ENCODE results near the gene CHGA.

Gene CHGA

DNA sequence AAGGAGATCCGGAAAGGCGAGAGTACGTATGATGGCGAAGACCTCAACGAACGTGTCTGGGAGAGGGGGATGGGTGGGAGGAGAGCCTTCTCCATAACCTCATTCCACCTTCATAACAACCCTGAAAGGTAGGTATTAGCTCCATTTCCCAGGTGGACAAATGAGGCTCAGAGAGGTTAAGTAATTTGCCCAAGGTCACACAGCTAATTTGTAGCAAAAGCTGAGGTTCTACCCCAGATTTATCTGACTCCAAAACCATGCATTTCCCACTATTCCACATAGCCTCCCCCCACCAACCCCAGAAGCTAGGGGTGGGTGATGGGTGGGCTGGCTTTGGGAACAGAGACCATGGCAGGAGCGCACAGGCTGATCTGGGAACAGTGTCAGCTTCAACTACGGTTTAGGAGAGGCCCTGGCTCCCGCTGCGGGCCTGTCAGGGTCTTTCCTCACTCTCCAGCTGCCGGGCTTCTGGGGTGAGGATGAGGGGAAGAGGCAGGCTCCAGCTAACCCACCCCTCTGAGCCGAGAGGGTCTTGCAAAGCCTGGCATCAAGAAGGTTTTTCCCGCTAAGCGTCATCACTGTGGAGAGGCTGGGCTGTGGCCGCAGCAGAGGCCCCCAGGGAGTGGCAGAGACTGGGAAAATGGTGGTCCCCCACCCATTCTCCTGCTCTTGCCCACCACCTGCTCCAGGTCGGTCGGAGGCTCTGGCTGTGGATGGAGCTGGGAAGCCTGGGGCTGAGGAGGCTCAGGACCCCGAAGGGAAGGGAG, 8.9 kb downstream of the CHGA start:
- no peak for DNase-seq

- no peak for DNase-seq
These were observed 9.8 kb downstream of the CHGA start for GRCh38 chr14:92932448-92933395.

DNA sequence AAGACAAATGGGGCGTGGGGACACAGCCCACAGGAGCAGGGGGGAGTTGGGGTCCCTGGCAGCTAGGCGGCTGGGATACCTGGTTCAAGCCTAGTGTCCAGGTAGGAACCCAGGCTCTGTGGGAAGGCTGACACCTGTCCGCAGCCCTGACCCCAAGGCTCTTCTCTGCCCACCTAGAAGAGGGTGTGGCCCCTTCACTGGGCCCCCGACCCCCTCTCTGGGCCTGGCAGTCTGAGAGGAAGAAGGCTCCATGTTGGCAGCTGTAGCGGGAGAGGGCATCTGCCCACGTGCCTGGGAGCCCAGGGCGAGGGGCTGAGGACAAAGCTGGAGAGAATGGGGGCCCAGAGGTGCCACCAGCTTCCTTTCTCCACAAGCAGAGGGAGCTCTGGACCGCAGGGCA, 10.5 kb downstream of the CHGA start:
- no peak for DNase-seq

GRCh38 chr14:92934196-92935085, 11.5 kb downstream of the CHGA start:
- no peak for DNase-seq

DNA sequence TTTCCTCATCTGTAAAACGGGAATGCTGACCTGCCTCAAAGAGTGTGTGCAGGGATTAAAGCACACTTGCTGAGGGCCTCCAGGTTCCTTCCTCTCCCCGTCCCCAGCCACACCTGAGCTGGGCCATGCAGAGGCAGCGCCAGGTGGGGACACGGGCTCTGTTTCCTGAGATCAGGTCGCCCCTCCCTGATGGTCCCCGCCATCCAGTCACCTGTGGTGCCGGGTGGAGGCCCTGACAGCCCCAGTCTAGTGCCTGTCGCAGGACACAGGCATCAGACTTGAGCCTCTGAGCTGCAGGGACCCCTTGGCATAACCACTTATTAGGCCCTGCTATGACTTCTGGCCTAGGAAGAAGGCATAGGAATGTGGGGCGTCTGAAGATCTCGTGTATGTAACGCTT, 12.5 kb downstream of the CHGA start:
- no peak for DNase-seq

- DNase-seq = no peak
These were observed 13.1 kb downstream of the CHGA start for GRCh38 chr14:92936085-92936484.

DNA sequence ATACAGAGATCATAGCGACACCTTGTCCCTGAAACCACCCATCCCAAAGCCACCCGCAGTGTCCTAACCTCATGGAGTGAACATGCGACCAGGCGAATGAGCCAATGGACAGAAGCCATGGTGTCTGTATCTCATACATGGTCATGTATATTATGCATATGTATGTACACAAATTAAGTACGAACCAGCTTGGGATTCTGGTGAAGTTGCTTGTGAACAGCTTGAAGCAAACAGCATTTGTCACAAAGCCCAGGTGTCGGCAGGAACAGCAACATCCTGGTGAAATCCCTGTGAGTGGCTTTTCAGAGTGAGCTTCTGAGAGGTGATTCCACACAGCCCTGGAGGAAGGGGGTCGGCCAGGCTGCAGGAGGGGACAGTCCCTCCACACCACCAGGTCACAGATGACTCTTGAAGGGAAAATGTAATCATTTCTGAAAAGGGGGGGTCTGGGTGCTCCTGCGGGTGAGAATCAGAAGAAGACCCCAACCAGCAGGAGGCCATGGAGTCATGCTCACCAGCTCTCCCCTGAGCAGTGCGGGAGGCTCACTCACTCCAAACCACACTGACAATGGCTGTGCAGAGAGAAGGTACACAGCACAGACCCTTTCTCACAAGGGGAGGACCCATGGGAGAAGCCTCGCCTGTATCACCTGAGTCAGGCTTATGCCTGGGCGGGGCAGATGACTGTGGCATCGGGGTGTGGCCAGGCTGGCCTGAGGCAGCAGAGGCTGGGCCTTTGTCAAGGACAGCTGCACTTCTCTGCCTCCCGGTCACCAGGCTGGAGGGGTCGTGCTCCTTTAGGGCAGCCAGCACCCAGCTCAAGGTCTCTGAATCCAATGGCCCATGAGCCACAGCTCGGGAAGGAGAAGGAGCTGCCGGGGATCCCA, 14.3 kb downstream of the CHGA start:
- no peak for DNase-seq

GRCh38 chr14:92938235-92938875, 15.4 kb downstream of the CHGA start:
- DNase-seq = no peak

DNA sequence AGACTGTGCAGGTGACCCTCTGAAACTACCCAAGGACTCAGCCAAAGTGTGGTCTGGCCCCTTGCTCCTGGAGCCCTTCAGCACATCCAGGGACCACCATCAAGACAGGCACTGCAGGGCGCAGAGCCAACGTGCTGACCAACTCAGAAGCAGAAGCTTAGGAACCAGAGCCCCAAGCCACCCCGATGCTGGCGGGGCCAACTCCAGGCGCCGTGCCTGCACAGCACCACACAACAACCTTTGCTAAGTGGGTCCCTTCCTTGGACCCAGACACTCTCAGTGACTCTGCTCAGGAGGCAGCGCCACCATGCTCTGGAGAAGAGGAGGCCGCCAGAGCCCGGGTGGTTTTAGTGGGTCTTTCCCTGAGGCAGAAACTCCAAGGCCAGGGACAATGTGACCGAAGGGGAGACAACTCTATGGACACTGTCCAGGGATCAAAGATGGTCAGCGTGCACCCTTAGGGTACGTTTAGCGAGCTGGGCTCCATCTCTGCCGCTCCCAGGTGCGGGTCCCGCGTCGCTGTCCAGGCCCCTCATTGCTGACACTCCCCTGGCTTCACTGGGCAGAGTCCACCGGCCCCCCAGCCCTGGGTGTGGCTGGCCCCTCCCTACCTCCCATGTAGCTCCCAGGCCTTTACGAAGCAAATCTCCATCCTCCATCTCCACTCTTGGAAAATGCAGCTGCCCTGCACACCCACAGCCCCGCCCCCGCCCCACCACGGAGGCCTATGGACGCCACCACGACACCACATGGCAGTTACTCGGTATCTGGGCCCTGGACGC, 16.1 kb downstream of the CHGA start:
- no peak for DNase-seq

DNA sequence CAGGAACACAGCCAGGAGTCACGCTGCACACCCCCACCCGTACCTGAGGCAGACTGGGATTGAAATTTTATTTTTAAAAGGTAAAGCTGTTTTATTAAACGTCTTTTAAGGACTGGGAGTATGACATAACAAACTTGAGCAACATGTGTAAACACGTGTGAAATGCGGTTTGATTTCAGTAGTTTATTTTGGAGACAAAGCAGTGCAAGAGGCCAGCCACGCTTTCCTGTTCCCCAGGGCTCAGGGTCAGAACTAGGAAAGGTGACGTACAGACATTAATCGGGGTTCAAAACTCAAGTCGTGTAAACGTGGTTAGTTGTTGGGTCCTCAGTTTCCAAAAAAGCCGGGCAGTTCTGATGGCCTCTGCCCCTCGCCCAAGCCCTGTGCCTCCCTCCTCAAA, 16.7 kb downstream of the CHGA start:
- no peak for DNase-seq

DNA sequence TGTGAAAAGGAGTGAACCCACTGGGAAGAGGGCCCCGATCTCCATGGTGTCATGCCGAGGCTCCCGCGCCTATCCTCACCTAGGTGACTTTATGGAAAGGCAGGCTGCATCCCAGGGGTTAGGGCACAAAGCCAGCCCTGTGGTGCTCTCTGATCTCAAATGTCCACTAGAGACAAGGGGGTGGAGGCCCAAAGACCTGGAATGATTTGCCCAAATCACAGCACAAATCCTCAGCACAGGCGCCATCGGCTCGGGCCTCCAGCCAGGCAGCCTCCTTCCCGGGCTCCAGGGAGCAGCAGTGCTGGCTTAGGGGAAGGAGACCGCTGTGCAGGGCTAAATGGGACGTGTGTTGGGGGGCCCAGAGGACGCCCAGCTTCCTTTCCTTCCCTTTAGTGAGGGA, 17.6 kb downstream of the CHGA start:
- no peak for DNase-seq

- DNase-seq = no peak
These were observed 18.6 kb downstream of the CHGA start for GRCh38 chr14:92941531-92941930.

- no peak for DNase-seq
These were observed 19.2 kb downstream of the CHGA start for GRCh38 chr14:92942136-92942535.

- no peak for DNase-seq
These were observed 19.6 kb downstream of the CHGA start for GRCh38 chr14:92942576-92942975.

DNA sequence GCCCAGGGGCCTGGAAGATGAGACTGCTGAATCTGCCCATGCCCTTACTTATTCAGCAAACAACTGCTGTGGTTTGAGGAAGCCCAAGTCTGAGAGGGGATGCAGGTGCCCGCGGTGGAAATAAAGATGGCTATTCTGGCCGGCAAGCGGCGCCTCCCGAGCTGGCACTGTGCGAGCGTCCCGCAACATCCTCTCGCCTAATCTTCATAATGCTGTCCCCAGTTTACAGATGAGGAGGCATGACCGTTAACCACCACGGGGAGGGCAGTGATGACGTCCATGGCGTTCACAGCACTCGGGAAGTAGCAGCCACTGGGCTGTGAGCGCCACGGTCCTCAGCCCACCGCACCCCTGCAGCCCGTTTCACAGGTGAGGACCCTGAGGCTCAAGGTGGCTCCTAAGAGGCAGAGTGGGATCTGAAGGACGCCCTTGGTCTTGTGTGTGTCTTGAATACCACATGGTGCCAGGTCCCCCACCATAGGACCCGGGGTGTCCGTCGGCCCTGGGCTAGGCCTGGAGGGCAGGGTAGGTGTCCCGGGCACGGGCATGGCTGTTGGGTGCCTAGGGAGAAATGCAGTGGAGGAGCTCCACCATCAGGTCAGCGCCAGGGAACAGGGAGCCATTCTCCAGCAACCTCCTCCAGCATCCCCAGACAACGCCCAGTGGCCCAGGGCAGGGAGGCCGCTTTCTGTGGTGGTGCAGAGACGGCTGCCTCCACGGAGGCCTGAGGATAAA, 20.2 kb downstream of the CHGA start:
- DNase-seq = no peak

- DNase-seq = no peak
These were observed 21.1 kb downstream of the CHGA start for GRCh38 chr14:92943855-92944570.

DNA sequence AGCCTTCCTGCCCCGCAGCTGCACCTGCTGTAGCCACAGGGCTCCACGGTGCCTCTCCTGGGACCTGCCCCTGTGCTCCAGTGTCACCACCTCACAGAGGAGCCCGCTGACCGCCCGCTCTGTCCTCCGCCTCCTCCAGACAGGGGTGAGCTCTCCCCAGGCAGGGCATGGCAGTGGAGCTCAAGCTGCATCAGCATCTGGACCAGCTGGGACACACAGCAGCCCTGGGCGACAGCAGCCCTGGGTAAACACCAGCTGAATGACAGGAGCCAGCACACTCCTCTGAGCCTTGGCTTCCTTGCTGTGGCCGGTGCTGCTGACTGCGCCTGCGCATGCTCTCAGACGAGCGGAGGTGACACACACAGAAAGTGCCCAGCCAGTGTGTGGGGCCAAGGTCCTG, 22.0 kb downstream of the CHGA start:
- no peak for DNase-seq

GRCh38 chr14:92945544-92945943, 22.6 kb downstream of the CHGA start:
- DNase-seq = no peak

Data from CD4-positive, alpha-beta T cell treated with Interferon gamma for 1 hour (primary cell).